Measurements from ENCODE around the gene TAP1. TPM values are rescaled to one million over a fixed set of nuclear protein-coding genes. Genes with fewer than 3 reads are reported as not detected.
A peak's percentile ranks its signal among the peaks of the same experiment; 100 is the strongest.
"Not testable (repeated sequence)": the region's sequence is repeated elsewhere in the genome, so short reads cannot be mapped to it uniquely, and the experiment has no call there.

Gene TAP1
- total RNA-seq, 1 donor from 2014 or later, result 50.6 TPM

GRCh38 chr6:32885698-32886286 lies 32.3 kb upstream of the TAP1 start:
- no peak for DNase-seq (ENCODE audit: extremely low spot score in 2 of 2)
- TF ChIP-seq POLR2A (IDR thresholded peaks at IDR 0.05) (no peak), POLR2AphosphoS5 (IDR thresholded peaks at IDR 0.05; ENCODE audit: insufficient read depth in 1 of 2, low read depth in 1 of 2) (no peak)
- TF ChIP-seq, protein P1, sequence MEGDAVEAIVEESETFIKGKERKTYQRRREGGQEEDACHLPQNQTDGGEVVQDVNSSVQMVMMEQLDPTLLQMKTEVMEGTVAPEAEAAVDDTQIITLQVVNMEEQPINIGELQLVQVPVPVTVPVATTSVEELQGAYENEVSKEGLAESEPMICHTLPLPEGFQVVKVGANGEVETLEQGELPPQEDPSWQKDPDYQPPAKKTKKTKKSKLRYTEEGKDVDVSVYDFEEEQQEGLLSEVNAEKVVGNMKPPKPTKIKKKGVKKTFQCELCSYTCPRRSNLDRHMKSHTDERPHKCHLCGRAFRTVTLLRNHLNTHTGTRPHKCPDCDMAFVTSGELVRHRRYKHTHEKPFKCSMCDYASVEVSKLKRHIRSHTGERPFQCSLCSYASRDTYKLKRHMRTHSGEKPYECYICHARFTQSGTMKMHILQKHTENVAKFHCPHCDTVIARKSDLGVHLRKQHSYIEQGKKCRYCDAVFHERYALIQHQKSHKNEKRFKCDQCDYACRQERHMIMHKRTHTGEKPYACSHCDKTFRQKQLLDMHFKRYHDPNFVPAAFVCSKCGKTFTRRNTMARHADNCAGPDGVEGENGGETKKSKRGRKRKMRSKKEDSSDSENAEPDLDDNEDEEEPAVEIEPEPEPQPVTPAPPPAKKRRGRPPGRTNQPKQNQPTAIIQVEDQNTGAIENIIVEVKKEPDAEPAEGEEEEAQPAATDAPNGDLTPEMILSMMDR (IDR thresholded peaks at IDR 0.05), result peak; percentile 46 to 72 (median 53)
- H3K4me1 ChIP-seq, result peaks cover 21% of the 10 kb centered on the region
- no peaks in the 10 kb centered on the region for H3K36me3 ChIP-seq
- H3K4me3 ChIP-seq, result no peak overlapping the region
- no peaks in the 10 kb centered on the region for H3K9me3 ChIP-seq
- intact Hi-C loops (cut with DNase I), result loop anchor here (10.0 kb wide), 1 partner anchor 279 kb away; no protein-coding TSS in a partner anchor
- no peaks in the 10 kb centered on the region for H3K27me3 ChIP-seq
- H3K27ac ChIP-seq, result no peak overlapping the region

DNA sequence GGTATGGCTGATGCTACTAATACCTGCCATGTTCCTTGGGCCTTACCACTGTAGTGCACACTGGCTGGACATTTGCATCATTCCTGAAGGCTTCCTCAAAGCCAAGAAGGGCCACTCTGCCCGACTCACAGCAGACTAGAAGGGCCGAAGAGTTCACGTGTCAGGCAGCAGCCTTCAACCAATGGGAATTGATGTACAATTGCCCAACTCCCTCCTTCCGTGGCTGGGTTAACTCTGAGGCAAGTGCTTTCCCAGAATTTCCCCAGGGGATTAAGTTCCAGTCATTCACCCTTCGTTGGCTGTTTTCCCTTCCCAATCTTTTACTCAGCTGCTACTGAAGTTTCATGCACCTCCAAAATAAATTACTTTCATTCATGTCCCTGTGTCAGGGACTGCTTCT lies 30.3 kb upstream of the TAP1 start:
- TF ChIP-seq POLR2A (IDR thresholded peaks at IDR 0.05) (no peak), POLR2AphosphoS5 (IDR thresholded peaks at IDR 0.05; ENCODE audit: insufficient read depth in 1 of 2, low read depth in 1 of 2) (no peak)
- TF ChIP-seq, protein P1 (IDR thresholded peaks at IDR 0.05), result no peak
- H3K4me3 ChIP-seq, result no peak overlapping the region
- H3K9me3 ChIP-seq, result no peaks in the 10 kb centered on the region
- DNase-seq (ENCODE audit: extremely low spot score in 2 of 2), result no peak
- no peaks in the 10 kb centered on the region for H3K36me3 ChIP-seq
- no peaks in the 10 kb centered on the region for H3K27me3 ChIP-seq
- no peak overlapping the region for H3K27ac ChIP-seq
- H3K4me1 ChIP-seq, result peaks cover 21% of the 10 kb centered on the region
- intact Hi-C loops (cut with DNase I), result loop anchor here (10.0 kb wide), 1 partner anchor 281 kb away; no protein-coding TSS in a partner anchor

GRCh38 chr6:32882879-32883250 lies 29.4 kb upstream of the TAP1 start:
- Histone ChIP-seq H3K9me3 (no peaks in the 10 kb centered on the region), H3K36me3 (no peaks in the 10 kb centered on the region), H3K27ac (no peak overlapping the region), H3K4me1 (peaks cover 21% of the 10 kb centered on the region), H3K4me3 (no peak overlapping the region), H3K27me3 (no peaks in the 10 kb centered on the region)
- intact Hi-C loops (cut with DNase I), result loop anchor here (10.0 kb wide), 1 partner anchor 282 kb away; no protein-coding TSS in a partner anchor
- TF ChIP-seq, protein P1 (IDR thresholded peaks at IDR 0.05), result no peak
- TF ChIP-seq POLR2AphosphoS5 (IDR thresholded peaks at IDR 0.05; ENCODE audit: insufficient read depth in 1 of 2, low read depth in 1 of 2) (no peak), POLR2A (IDR thresholded peaks at IDR 0.05) (no peak)
- DNase-seq (ENCODE audit: extremely low spot score in 2 of 2), result no peak

DNA sequence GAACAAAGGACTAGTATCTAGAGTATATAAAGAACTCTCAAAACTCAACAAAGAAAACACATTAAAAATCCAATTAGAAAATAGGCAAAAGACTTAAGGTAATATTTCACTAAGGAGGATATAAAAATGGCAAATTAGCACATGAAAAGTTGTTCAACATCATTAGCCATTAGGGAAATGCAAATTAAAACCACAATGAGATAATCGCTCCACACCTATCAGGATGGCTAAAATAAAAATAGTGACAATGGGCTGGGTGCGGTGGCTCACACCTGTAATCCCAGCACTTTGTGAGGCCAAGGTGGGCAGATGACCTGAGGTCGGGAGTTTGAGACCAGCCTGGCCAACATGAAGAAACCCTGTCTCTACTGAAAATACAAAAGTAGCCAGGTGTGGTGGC lies 27.5 kb upstream of the TAP1 start:
- H3K27me3 ChIP-seq, H3K4me3 ChIP-seq: not testable (repeated sequence)
- intact Hi-C loops (cut with DNase I), result loop anchor here (10.0 kb wide), 1 partner anchor 284 kb away; no protein-coding TSS in a partner anchor

DNA sequence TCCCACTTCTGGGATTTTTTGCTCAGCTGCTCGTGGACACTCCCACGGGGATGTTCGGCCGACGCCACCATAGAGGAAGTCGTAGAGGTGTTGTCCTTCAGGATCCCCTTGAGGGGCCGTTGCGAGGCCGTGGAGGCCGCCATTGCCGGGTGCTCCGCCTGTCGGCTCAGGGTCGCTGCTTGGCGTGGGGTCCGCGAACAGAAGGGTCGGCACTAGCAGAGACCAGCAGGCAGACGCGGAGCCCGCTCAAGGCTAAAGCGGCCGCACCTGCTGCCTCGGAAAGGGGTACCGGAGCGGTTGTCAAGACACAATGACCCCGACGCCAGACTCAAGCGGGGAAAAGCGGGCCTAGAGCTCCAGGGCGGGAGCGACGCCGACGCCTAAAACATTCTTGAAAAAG lies 26.2 kb upstream of the TAP1 start:
- H3K27ac ChIP-seq, result no peak overlapping the region
- no peak for TF ChIP-seq POLR2A (IDR thresholded peaks at IDR 0.05)
- no peak for TF ChIP-seq POLR2AphosphoS5 (IDR thresholded peaks at IDR 0.05; ENCODE audit: insufficient read depth in 1 of 2, low read depth in 1 of 2)
- TF ChIP-seq, protein P1 (IDR thresholded peaks at IDR 0.05), result no peak
- H3K4me1 ChIP-seq, result no peaks in the 10 kb centered on the region
- no peak overlapping the region for H3K4me3 ChIP-seq
- H3K27me3 ChIP-seq, result no peaks in the 10 kb centered on the region
- no peaks in the 10 kb centered on the region for H3K36me3 ChIP-seq
- DNase-seq (ENCODE audit: extremely low spot score in 2 of 2), result no peak
- H3K9me3 ChIP-seq, result no peaks in the 10 kb centered on the region
- intact Hi-C loops (cut with DNase I), result loop anchor here (10.0 kb wide), 1 partner anchor 285 kb away; no protein-coding TSS in a partner anchor

More for the DNA sequence above, 27.5 kb upstream of the TAP1 start:
- H3K9me3 ChIP-seq; DNase-seq (ENCODE audit: extremely low spot score in 2 of 2); H3K4me1 ChIP-seq; H3K36me3 ChIP-seq; H3K27ac ChIP-seq: not testable (repeated sequence)

Measured in vagina (tissue), 2 donors.